ENCODE data around the gene HOXC9. TPM values are rescaled to one million over a fixed set of nuclear protein-coding genes. Genes with fewer than 3 reads are reported as not detected.

Gene HOXC9
- total RNA-seq, 4 donors from 2014 or later = 13.6 to 37.7 (median 26.3) TPM

DNA sequence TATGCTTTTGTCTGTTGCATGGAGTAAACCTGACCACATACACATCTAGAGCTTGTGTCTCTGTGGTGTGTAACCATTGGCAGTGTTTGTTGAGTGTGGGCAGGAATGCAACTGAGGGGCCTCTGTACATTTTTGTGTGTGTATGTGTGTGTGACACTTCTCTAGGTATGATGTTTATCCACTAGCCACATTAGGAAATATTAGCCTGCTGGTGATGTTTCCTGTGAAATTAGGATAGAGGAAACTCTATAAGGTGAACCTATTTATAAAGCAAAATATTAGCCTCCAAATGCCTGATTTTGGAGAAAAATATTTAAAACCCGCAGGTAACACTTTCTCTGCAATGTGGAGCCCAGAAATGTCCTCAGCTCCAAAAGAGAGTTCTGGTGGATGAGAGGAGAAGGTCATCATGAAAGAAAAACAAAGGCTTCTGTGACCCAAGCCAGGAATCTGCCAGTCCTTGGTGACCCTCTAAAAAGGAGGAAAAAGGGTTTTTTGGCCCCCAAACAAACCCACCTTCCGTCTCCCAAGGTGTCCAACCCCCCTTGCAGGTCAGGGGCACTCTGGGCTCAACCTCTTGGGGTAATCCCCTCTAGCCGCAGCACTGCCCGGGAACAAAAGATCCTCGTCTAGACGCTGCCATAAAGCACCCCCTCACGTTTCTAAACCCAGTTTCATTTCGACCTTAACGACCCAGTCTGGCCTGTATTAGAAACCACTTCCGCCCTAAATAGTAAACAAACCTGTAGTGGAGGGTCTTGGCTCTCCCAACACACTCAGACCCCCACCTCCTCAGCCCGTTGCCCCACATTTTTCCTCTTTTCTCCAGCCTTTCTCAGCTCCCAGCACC, 22.1 kb upstream of the HOXC9 start:
- ATAC-seq (no peak), DNase-seq (no peak)
- Histone ChIP-seq H3K27ac (peak overlapping the region; percentile 6 to 53 (median 43)), H3K4me3 (no peak overlapping the region), H3K36me3 (no peaks in the 10 kb centered on the region), H3K4me1 (peaks cover 7 to 42% of the 10 kb centered on the region in 2 donors), H3K27me3 (peaks cover 57 to 94% (median 71%) of the 10 kb centered on the region in 3 donors), H3K9me3 (no peaks in the 10 kb centered on the region)
- intact Hi-C loops (cut with DNase I; ENCODE audit: low total_unique reads) = no loop called here
- in situ Hi-C loops (cut with MboI; ENCODE audit: low sequenced_read_pairs in 4 of 4) = loop anchor here in 3 of 4 donors (25.0 kb wide), 3 partner anchors 234 to 1734 kb away; partner anchors contain the start of genes GPR84 (in 2 of the 3), BLOC1S1 (in 1 of the 3), ITGA7 (in 1 of the 3) and RDH5 (in 1 of the 3)
- TF ChIP-seq POLR2A (IDR thresholded peaks at IDR 0.05) = no peak
- TF ChIP-seq, protein P1, sequence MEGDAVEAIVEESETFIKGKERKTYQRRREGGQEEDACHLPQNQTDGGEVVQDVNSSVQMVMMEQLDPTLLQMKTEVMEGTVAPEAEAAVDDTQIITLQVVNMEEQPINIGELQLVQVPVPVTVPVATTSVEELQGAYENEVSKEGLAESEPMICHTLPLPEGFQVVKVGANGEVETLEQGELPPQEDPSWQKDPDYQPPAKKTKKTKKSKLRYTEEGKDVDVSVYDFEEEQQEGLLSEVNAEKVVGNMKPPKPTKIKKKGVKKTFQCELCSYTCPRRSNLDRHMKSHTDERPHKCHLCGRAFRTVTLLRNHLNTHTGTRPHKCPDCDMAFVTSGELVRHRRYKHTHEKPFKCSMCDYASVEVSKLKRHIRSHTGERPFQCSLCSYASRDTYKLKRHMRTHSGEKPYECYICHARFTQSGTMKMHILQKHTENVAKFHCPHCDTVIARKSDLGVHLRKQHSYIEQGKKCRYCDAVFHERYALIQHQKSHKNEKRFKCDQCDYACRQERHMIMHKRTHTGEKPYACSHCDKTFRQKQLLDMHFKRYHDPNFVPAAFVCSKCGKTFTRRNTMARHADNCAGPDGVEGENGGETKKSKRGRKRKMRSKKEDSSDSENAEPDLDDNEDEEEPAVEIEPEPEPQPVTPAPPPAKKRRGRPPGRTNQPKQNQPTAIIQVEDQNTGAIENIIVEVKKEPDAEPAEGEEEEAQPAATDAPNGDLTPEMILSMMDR (IDR thresholded peaks at IDR 0.05 in 4 of 5, conservative IDR thresholded peaks at IDR 0.05 in 1 of 5) = no peak

- no peak for DNase-seq
- Histone ChIP-seq H3K27ac (peak overlapping the region; percentile 6 to 99 (median 43)), H3K4me3 (no peak overlapping the region), H3K4me1 (peaks cover 7 to 40% of the 10 kb centered on the region in 2 donors), H3K36me3 (no peaks in the 10 kb centered on the region), H3K27me3 (peaks cover 48 to 93% (median 62%) of the 10 kb centered on the region in 3 donors), H3K9me3 (no peaks in the 10 kb centered on the region)
- no peak for ATAC-seq
- intact Hi-C loops (cut with DNase I; ENCODE audit: low total_unique reads) = no loop called here
- TF ChIP-seq POLR2A (IDR thresholded peaks at IDR 0.05) = no peak
- TF ChIP-seq, protein P1 (IDR thresholded peaks at IDR 0.05 in 4 of 5, conservative IDR thresholded peaks at IDR 0.05 in 1 of 5) = no peak
- in situ Hi-C loops (cut with MboI; ENCODE audit: low sequenced_read_pairs in 4 of 4) = loop anchor here in 3 of 4 donors (25.0 kb wide), 3 partner anchors 234 to 1734 kb away; partner anchors contain the start of genes GPR84 (in 2 of the 3), BLOC1S1 (in 1 of the 3), ITGA7 (in 1 of the 3) and RDH5 (in 1 of the 3)
These were observed 21.2 kb upstream of the HOXC9 start for GRCh38 chr12:53978477-53979356.

DNA sequence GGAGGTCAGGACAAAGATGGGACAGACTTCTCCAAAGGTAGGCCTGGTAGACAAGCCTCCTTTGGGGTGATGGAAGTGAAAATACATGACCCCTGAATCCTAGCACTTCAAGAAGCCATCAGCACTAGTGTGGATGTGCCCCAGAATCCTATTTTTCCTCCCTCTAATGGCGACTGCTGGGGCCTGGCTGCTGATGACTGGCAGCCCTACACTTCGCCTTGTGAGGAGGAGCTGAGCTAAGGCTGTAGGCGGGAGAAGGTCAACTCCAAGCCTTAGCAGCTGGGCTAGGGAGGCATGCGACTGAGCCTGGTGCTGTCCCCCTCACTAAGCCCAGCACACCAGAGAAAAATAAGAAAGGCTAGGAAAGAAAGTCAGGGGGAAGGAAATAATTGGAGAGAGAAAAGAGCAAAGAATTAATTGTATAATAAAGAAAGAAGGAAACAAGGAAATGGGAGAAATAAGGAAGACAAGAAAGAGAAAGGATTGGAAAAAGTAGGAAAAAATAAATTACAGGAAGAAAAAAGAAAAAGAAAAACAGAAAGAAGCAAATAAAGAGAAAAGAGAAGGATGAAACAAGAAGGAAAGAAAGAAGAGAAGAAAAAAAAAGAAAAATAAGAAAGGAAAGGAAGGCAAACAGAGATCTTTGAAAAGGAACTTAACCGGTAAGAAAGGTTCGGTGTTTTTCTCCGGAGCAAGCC, 19.7 kb upstream of the HOXC9 start:
- no peaks in the 10 kb centered on the region for H3K36me3 ChIP-seq
- no peaks in the 10 kb centered on the region for H3K9me3 ChIP-seq
- H3K4me3 ChIP-seq = peak overlapping the region; percentile 25 to 85 (median 71)
- in situ Hi-C loops (cut with MboI; ENCODE audit: low sequenced_read_pairs in 4 of 4) = loop anchor here (10.0 to 25.0 kb wide), 4 partner anchors 225 to 1732 kb away; partner anchors contain the start of genes GPR84 (in 2 of the 4), BLOC1S1 (in 1 of the 4), ITGA7 (in 1 of the 4) and RDH5 (in 1 of the 4)
- peaks cover 2 to 26% of the 10 kb centered on the region in 2 donors for H3K4me1 ChIP-seq
- intact Hi-C loops (cut with DNase I; ENCODE audit: low total_unique reads) = no loop called here
- no peak for DNase-seq
- no peak for ATAC-seq
- TF ChIP-seq, protein P1 (IDR thresholded peaks at IDR 0.05 in 4 of 5, conservative IDR thresholded peaks at IDR 0.05 in 1 of 5) = no peak
- no peak for TF ChIP-seq POLR2A (IDR thresholded peaks at IDR 0.05)
- peak overlapping the region; percentile 94 to 100 (median 98) for H3K27ac ChIP-seq
- H3K27me3 ChIP-seq = peaks cover 33 to 82% (median 46%) of the 10 kb centered on the region in 3 donors
